ENCODE measurements around the gene SAT1.
"Not testable (repeated sequence)": the region's sequence is repeated elsewhere in the genome, so short reads cannot be mapped to it uniquely, and the experiment has no call there.

Gene SAT1

DNA sequence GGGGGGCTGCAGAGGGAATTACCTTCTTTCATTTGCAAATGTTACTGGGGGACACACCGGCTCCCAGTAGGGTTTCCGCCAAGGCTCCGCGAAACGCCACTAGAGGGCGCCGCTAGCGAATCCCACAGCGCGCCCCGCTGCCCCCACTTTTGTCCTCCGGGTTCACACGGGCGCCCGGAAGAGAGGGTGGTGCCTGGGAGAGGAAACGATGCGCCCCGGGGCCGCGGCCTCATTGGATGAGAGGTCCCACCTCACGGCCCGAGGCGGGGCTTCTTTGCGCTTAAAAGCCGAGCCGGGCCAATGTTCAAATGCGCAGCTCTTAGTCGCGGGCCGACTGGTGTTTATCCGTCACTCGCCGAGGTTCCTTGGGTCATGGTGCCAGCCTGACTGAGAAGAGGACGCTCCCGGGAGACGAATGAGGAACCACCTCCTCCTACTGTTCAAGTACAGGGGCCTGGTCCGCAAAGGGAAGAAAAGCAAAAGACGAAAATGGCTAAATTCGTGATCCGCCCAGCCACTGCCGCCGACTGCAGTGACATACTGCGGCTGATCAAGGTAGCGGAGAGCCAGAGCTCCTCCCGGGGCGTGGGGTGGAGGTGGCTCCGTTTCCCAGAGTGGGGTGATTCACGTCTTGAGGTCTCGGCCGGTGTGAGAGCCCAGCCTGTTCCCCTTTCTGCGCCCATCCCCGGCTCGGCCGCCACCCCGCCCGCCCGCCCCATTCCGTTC, at the start of gene SAT1:
TSS of gene SAT1 (plus strand) at position 311 of the 726 bp plus-strand sequence. CDS start at position 490, 179 bp downstream.
- FAIRE-seq = no peak

- FAIRE-seq = no peak
These were observed 46.9 kb upstream of the SAT1 start for GRCh38 chrX:23736030-23736429.

DNA sequence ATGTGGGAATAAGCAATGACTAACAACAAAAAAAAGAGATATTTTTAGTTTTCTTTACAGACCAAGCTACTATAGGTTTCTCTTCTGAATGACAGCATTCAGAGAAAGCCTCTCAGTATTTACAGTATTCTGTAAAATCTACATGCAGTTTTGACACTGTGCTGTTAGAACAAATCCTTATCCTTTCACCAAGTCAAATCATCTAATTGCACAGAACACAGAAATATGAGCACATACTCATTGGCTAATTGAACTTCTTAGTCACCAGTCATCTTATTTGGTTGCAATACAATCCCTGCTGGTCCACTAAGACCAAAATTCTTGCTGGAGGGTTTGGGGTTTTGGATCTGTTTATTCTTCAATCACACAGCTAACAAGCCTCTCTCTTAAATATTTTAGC, 45.6 kb upstream of the SAT1 start:
- no peak for FAIRE-seq

GRCh38 chrX:23742174-23742696, 40.7 kb upstream of the SAT1 start:
- FAIRE-seq = no peak

- FAIRE-seq = no peak
These were observed 40.0 kb upstream of the SAT1 start, which contains the start of gene ACOT9 for GRCh38 chrX:23742697-23743622. Gene ACOT9 (minus strand): TSS chrX:23743276. CDS start chrX:23743144, 132 bp downstream.

DNA sequence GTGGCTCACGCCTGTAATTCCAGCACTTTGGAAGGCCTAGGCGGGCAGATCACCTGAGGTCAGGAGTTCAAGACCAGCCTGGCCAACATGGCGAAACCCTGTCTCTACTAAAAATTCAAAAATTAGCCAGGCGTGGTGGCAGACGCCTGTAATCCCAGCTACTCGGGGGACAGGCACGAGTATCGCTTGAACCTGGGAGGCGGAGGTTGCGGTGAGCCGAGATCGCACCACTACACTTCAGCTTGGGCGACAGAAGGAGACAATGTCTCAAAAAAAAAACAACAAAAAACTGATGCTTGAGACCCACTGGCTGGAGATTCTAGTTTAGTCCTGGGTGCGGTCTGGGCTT, 39.4 kb upstream of the SAT1 start:
- not testable (repeated sequence) for FAIRE-seq

- peak; percentile 84 for FAIRE-seq
These were observed 37.2 kb upstream of the SAT1 start for GRCh38 chrX:23745786-23746185.

DNA sequence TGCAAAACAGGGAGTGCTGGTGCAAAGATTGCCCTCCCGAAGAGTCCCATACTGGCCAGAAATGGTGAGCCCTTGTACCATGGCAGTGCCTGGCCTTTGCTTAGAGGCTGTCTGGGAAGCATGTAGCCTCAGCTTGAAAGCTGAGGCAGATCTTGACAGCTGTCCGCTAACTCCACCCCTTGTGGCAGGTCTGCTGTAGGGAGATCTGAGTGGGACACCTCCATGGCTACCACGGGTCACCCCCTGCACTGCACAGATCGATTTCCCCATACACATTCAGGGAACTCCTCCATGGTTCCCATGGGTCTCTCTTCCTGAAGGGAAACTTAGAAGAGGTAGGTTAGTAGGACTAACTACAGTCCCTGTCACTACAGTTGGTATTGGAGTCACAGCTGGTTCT, 33.8 kb upstream of the SAT1 start:
- no peak for FAIRE-seq

- no peak for FAIRE-seq
These were observed 33.4 kb upstream of the SAT1 start for GRCh38 chrX:23749576-23749975.

- FAIRE-seq = no peak
These were observed 30.1 kb upstream of the SAT1 start for GRCh38 chrX:23752740-23753415.

- no peak for FAIRE-seq
These were observed 28.3 kb upstream of the SAT1 start for GRCh38 chrX:23754664-23755063.

DNA sequence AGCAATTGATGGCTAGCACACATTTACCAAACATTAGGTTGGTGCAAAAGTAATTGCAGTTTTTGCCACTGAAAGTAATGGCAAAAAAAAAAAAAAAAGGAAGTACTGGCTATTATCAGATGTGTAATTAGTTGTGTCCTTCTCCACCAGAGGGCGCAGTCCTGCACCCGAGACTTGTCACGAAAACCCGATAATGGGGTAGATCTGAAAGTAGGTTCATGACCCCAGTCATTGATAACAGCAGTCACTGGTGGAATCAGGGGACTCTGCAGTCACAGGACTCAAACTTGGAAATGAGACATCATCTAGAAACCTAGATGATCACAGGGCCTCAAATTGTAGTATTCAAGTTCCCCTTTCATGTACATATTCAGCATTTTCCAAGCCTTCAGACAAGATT, 26.8 kb upstream of the SAT1 start:
- FAIRE-seq = no peak

GRCh38 chrX:23759821-23760220, 23.2 kb upstream of the SAT1 start:
- FAIRE-seq = no peak

- FAIRE-seq = no peak
These were observed 18.6 kb upstream of the SAT1 start for GRCh38 chrX:23764188-23764984.

DNA sequence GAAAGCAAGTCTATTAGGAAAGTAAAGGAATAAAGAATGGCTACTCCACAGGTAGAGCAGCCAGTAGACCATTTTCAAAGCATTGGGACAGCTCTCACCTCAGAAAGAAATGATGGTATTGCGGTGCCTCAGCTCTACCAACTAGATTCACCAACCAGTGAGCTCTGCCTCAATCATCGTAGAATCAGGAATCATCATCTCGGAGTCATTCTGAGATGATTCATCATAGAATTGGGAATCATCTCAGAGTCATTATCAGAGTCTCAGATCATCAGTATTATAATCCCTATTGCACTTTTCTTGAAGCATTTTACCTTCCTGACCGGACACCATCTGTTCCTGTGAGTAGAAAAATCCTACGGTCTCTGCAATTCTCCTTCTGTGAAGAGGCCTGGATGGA, 17.5 kb upstream of the SAT1 start:
- FAIRE-seq = no peak

DNA sequence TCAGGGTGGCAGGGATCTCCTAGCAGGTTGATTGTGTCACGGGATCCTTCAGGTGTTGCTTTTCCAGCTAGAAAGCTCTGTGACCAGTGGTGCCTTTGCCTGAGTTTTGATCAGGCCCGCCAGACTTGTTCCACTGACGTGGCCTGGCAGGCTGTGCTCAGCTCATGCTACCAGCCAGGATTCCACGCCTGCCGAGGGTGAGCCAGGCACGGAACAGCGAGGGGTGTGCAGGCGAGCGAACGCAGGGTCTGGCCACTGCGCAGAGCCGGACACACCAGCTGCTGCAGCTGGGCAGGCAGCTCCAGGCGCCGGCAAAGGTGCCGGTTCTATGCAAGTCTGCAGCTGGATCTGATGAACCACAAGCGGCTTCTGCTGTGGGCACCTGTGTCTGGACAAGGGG, 17.1 kb upstream of the SAT1 start:
- FAIRE-seq = no peak

GRCh38 chrX:23766650-23767551, 16.1 kb upstream of the SAT1 start:
- no peak for FAIRE-seq

DNA sequence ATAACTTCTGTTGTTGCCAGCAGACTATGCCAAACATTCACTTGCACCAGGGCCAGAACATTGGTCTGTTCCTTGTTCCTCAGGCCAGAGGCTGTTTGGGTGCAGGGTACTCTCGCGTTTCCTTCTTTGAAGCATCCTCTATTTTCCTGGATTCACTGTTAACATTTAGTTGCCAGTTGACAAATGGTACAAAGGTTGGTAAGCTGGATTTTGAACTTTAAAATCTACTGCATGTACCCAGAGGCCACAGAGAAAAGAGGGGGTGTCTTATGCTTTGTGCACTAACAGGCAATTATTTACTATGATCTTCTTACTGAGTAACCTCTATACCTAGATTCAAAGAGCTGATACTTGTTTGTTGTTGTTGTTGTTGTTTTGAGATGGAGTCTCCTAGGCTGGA, 12.8 kb upstream of the SAT1 start:
- no peak for FAIRE-seq

DNA sequence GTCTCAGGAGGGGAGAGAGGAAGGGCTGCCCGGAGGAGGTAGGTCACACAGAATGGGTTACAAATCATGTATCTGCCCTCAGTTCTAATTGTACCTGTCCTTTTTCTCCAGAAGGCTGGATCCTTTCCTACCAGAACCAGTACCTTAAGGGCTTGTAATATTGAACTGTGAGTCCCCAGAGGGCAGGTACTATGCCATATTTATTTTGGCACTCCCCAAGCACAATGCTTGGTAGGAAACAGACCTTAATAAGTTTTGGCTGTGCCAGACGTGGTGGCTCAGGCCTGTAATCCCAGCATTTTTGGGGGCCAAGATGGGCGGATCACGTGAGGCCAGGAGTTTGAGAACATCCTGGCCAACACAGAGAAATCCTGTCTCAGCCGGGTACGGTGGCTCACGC, 11.9 kb upstream of the SAT1 start:
- FAIRE-seq = not testable (repeated sequence)

- no peak for FAIRE-seq
These were observed 9.3 kb upstream of the SAT1 start for GRCh38 chrX:23773601-23774175.

GRCh38 chrX:23776363-23776762, 6.6 kb upstream of the SAT1 start:
- no peak for FAIRE-seq

Measured in colon (tissue), 2 donors.